CD4-positive, alpha-beta T cell treated with Interleukin-21 for 1 hour (primary cell): ENCODE results near the gene OR2T29.
"Not testable (repeated sequence)": the region's sequence is repeated elsewhere in the genome, so short reads cannot be mapped to it uniquely, and the experiment has no call there.

Source experiments
- DNase-seq: peaks from one replicate; pipeline ENCODE4 v3.0.0-alpha.2; 2020

Gene OR2T29

DNA sequence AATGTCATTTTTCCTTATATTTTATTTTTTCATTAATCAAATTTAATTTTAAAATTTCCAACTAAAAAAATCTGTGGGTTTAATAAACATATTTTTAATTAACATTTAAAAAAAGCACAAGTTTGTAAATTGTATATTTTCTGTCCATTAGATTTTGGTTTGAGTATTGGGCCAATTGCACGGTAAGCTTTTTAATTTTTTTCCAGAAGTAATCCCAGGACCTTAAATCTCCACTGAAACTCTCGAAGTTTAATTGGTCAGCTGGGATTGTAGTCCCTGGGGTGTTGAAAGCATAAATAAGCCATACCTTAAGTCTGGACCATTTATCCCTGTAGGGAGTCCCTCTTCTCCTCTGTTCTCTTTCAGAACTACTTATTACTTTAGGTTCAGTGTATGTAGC is 54.8 kb downstream of the OR2T29 start, which contains the start of gene OR2G6:
OR2G6 (plus strand) TSS at position 301 of the 400 bp plus-strand sequence. CDS start 13,574 bp downstream, outside the sequence.
- DNase-seq: not testable (repeated sequence)
